SK-N-SH treated with all-trans-retinoic acid at 6 μM for 48 hours (cell line): ENCODE data around the gene ASAP2.

Experiments
- ATAC-seq: fragments of 200-7000 bp; cut with Tn5 transposase; 3 replicates; pipeline ENCODE4 v1.9.1; 2020; ENCODE audit warnings: mild to moderate bottlenecking, moderate library complexity
- ARNTL ChIP-seq: fragments of 450-650 bp; formaldehyde crosslinking; IDR thresholded peaks from 2 replicates; pipeline ENCODE4 v1.5.0; 2020; ENCODE audit warnings: low read depth, mild to moderate bottlenecking, moderate library complexity, borderline replicate concordance
- BACH2 ChIP-seq: fragments of 250-450 bp; sonication (Bioruptor Pico); IDR thresholded peaks from 2 replicates; pipeline ENCODE4 v1.9.0; 2021; ENCODE audit warnings: mild to moderate bottlenecking, borderline replicate concordance
- CREB5 ChIP-seq: fragments of 250-450 bp; sonication (Bioruptor Pico); IDR thresholded peaks from 2 replicates; pipeline ENCODE4 v1.5.1; 2020; ENCODE audit warnings: low read depth, mild to moderate bottlenecking, moderate library complexity
- CSDC2 ChIP-seq: fragments of 250-450 bp; sonication (Bioruptor Pico); IDR thresholded peaks from 2 replicates; pipeline ENCODE4 v1.5.0; 2020; ENCODE audit warnings: mild to moderate bottlenecking, moderate library complexity
- CSRNP3 ChIP-seq: fragments of 250-450 bp; sonication (Bioruptor Pico); IDR thresholded peaks from 2 replicates; pipeline ENCODE4 v1.5.1; 2021; ENCODE audit warnings: mild to moderate bottlenecking, moderate library complexity
- ESRRG ChIP-seq: fragments of 250-450 bp; sonication (Bioruptor Pico); IDR thresholded peaks from 2 replicates; pipeline ENCODE4 v1.6.1; 2021; ENCODE audit warnings: mild to moderate bottlenecking
- GLIS3 ChIP-seq: fragments of 250-450 bp; sonication (Bioruptor Pico); IDR thresholded peaks from 2 replicates; pipeline ENCODE4 v1.5.0; 2020; ENCODE audit warnings: mild to moderate bottlenecking, moderate library complexity
- ISL1 ChIP-seq: fragments of 250-450 bp; sonication (Bioruptor Pico); IDR thresholded peaks from 2 replicates; pipeline ENCODE4 v2.1.2; 2022; ENCODE audit warnings: mild to moderate bottlenecking, moderate library complexity
- OSR1 ChIP-seq: fragments of 250-450 bp; sonication (Bioruptor Pico); IDR thresholded peaks from 2 replicates; pipeline ENCODE4 v1.8.0; 2022; ENCODE audit warnings: moderate library complexity, mild to moderate bottlenecking, inconsistent platforms
- PATZ1 ChIP-seq: fragments of 250-450 bp; sonication (Bioruptor Pico); IDR thresholded peaks from 2 replicates; pipeline ENCODE4 v1.8.0; 2020; ENCODE audit warnings: mild to moderate bottlenecking, moderate library complexity, borderline replicate concordance
- POU6F1 ChIP-seq: fragments of 250-450 bp; sonication (Bioruptor Pico); IDR thresholded peaks from 2 replicates; pipeline ENCODE4 v1.8.0; 2021; ENCODE audit warnings: low read depth, mild to moderate bottlenecking, moderate library complexity, borderline replicate concordance
- PPARA ChIP-seq: fragments of 250-450 bp; sonication (Bioruptor Pico); IDR thresholded peaks from 2 replicates; pipeline ENCODE4 v1.5.0; 2020; ENCODE audit warnings: mild to moderate bottlenecking, borderline replicate concordance
- RARB ChIP-seq: fragments of 250-450 bp; sonication (Bioruptor Pico); IDR thresholded peaks from 2 replicates; pipeline ENCODE4 v1.8.0; 2021; ENCODE audit warnings: mild to moderate bottlenecking, moderate library complexity
- SNAI2 ChIP-seq: fragments of 250-450 bp; sonication (Bioruptor Pico); IDR thresholded peaks from 2 replicates; pipeline ENCODE4 v1.5.0; 2020; ENCODE audit warnings: mild to moderate bottlenecking, moderate library complexity
- TCF4 ChIP-seq: fragments of 250-450 bp; sonication (Bioruptor Pico); IDR thresholded peaks from 2 replicates; pipeline ENCODE4 v1.8.0; 2021; ENCODE audit warnings: mild to moderate bottlenecking, moderate library complexity, borderline replicate concordance
- TOX ChIP-seq: fragments of 250-450 bp; sonication (Bioruptor Pico); IDR thresholded peaks from 2 replicates; pipeline ENCODE4 v1.8.0; 2021; ENCODE audit warnings: mild to moderate bottlenecking, moderate library complexity, borderline replicate concordance
- TSHZ2 ChIP-seq: fragments of 250-450 bp; sonication (Bioruptor Pico); IDR thresholded peaks from 2 replicates; pipeline ENCODE4 v1.5.0; 2020; ENCODE audit warnings: mild to moderate bottlenecking, moderate library complexity
- ZC3H10 ChIP-seq: fragments of 250-450 bp; sonication (Bioruptor Pico); IDR thresholded peaks from 2 replicates; pipeline ENCODE4 v1.5.1; 2021; ENCODE audit warnings: mild to moderate bottlenecking, moderate library complexity
- ZFP3 ChIP-seq: fragments of 250-450 bp; sonication (Bioruptor Pico); IDR thresholded peaks from 2 replicates; pipeline ENCODE4 v1.5.0; 2020; ENCODE audit warnings: mild to moderate bottlenecking, moderate library complexity
- ZFP30 ChIP-seq: fragments of 450-650 bp; formaldehyde crosslinking; IDR thresholded peaks from 2 replicates; pipeline ENCODE4 v1.5.0; 2022; ENCODE audit warnings: mild to moderate bottlenecking, moderate library complexity
- ZNF565 ChIP-seq: fragments of 450-650 bp; formaldehyde crosslinking; conservative IDR thresholded peaks from 2 replicates; pipeline ENCODE4 v1.5.0; 2020; ENCODE audit warnings: low read depth, mild to moderate bottlenecking, moderate library complexity
- ZNF70 ChIP-seq: fragments of 450-650 bp; formaldehyde crosslinking; IDR thresholded peaks from 2 replicates; pipeline ENCODE4 v1.5.0; 2020; ENCODE audit warnings: mild to moderate bottlenecking, moderate library complexity
- ZNF8 ChIP-seq: fragments of 450-650 bp; formaldehyde crosslinking; IDR thresholded peaks from 2 replicates; pipeline ENCODE4 v1.5.0; 2020; ENCODE audit warnings: mild to moderate bottlenecking, moderate library complexity

Gene ASAP2

GRCh38 chr2:9234680-9235146, 28.1 kb downstream of the ASAP2 start:
- TF ChIP-seq PATZ1 (peak; percentile 49; the same call in 1 of the 2 replicates), TOX (CRISPR knock-in tag) (no peak), ARNTL (CRISPR knock-in tag) (no peak), ZNF70 (no peak), BACH2 (CRISPR knock-in tag) (no peak), ZC3H10 (CRISPR knock-in tag) (no peak), ISL1 (CRISPR knock-in tag) (peak; percentile 70), CSDC2 (CRISPR knock-in tag) (0 out of 2 replicates have a peak, but pooled peaks have one; percentile 79), ZFP30 (CRISPR knock-in tag) (no peak), ZFP3 (CRISPR knock-in tag) (no peak), GLIS3 (CRISPR knock-in tag) (peak; percentile 51; the same call in 1 of the 2 replicates), ZNF8 (CRISPR knock-in tag) (peak; percentile 13; the same call in 1 of the 2 replicates), CSRNP3 (CRISPR knock-in tag) (peak; percentile 25; the same call in 1 of the 2 replicates)
- peak; percentile 65 for ATAC-seq

- TF ChIP-seq RARB (CRISPR knock-in tag) (0 out of 2 replicates have a peak, but pooled peaks have one; percentile 9), CREB5 (0 out of 2 replicates have a peak, but pooled peaks have one; percentile 3), ARNTL (CRISPR knock-in tag) (0 out of 2 replicates have a peak, but pooled peaks have one; percentile 71), TOX (CRISPR knock-in tag) (no peak), CSRNP3 (CRISPR knock-in tag) (peak; percentile 78; the same call in 1 of the 2 replicates), OSR1 (CRISPR knock-in tag) (no peak), ZNF565 (CRISPR knock-in tag) (0 out of 2 replicates have a peak, but pooled peaks have one; percentile 13), GLIS3 (CRISPR knock-in tag) (0 out of 2 replicates have a peak, but pooled peaks have one; percentile 3), PATZ1 (no peak; the same call in 1 of the 2 replicates), PPARA (CRISPR knock-in tag) (peak; percentile 65; the same call in 1 of the 2 replicates), ZFP30 (CRISPR knock-in tag) (no peak; the same call in 1 of the 2 replicates), TSHZ2 (CRISPR knock-in tag) (peak; percentile 88), ZNF8 (CRISPR knock-in tag) (no peak; the same call in 1 of the 2 replicates), TCF4 (CRISPR knock-in tag) (peak; percentile 95), ZFP3 (CRISPR knock-in tag) (no peak), ZC3H10 (CRISPR knock-in tag) (no peak), POU6F1 (CRISPR knock-in tag) (no peak), ISL1 (CRISPR knock-in tag) (no peak; the same call in 1 of the 2 replicates), ZNF70 (0 out of 2 replicates have a peak, but pooled peaks have one; percentile 15), CSDC2 (CRISPR knock-in tag) (peak; percentile 81), BACH2 (CRISPR knock-in tag) (no peak), SNAI2 (CRISPR knock-in tag) (peak; percentile 90), ESRRG (CRISPR knock-in tag) (peak; percentile 44; the same call in 1 of the 2 replicates)
- peak; percentile 50 for ATAC-seq
Measured at GRCh38 chr2:9235147-9236044, 28.8 kb downstream of the ASAP2 start.
